Stimulated activated CD4-positive, alpha-beta T cell treated with anti-CD3 and anti-CD28 coated beads, Interleukin-4, amount 100 ng/mL, for 24 hours (primary cell): ENCODE measurements around the gene CDC6.
A peak's percentile ranks its signal among the peaks of the same experiment; 100 is the strongest.

ENCODE experiments used
- DNase-seq: peaks from one replicate; pipeline ENCODE4 v3.0.0-alpha.2; 2020

CDC6 gene

DNA sequence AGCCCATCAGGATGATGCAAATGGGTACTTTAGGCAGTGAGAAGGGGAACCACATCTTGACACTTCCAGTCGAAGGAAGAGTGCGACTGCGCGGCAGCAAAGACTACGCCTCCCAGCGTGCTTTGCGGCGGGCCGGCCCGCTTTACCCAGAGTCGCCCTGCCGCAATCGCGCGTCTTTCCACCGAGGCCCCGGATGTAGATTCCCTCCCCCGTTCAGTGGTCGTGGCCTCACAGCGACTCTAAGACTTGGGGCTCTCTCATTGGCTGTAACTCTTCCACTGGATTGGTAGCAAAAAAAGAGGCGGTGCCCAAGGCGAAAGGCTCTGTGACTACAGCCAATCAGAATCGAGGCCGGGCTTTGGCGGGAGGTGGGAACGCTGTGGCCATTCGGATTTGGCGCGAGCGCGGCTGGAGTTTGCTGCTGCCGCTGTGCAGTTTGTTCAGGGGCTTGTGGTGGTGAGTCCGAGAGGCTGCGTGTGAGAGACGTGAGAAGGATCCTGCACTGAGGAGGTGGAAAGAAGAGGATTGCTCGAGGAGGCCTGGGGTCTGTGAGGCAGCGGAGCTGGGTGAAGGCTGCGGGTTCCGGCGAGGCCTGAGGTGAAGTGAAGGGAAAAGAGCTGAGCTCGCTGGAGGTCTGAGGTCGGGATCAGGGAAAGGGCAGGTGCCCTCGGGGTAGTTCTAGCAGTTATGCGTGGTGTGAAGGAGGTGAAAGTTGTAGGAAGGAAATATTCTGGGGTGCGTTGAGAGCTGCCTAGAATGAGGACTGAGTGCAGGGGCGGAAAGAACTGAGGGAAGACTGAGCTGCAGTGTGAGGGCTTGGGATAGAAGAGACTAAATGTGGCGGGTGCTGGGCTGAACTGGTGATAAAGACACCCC is at the start of gene CDC6:
CDC6 (plus strand) TSS at position 386 of the 876 bp plus-strand sequence. CDS start 1,542 bp downstream, outside the sequence.
- DNase-seq, result peak; percentile 99

GRCh38 chr17:40241252-40241834 is 46.3 kb upstream of the CDC6 start:
- no peak for DNase-seq

DNA sequence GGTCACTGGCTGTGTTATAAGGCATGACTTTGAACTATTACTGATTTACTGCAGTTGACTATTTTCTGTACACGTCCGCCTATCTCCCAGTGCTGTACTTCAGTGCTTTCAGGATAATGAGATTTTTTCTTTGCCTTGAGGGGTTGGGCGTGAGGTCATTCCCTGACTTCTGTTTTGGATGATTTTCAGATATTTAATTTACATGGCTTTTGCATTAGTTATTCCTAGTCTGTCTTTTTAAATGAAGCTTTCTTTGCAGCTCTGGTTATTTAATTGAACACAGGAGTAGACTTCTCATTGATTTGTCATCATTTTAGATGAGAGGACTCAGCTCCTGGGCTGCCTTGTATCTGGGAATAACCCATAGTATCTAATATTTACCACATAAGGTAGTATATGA is 44.9 kb upstream of the CDC6 start:
- DNase-seq, result no peak

DNA sequence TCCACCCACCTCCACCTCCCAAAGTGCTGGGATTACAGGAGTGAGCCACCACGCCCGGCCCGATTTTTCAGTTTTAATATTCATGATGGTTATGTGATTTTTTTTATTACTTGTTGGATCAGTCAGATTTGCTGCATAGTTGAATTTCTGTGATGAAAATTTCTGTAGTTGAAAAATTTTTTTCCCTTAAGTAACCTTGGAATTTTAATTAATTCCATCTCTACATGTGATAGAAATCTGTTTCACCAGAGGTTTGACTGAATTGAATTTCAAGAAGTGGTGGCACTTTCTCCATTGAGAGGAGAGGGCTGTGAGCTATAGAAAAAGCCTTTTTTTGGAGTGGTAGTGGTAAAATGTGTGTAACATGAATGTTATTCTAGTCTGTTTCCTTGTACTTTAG is 43.9 kb upstream of the CDC6 start:
- no peak for DNase-seq

DNA sequence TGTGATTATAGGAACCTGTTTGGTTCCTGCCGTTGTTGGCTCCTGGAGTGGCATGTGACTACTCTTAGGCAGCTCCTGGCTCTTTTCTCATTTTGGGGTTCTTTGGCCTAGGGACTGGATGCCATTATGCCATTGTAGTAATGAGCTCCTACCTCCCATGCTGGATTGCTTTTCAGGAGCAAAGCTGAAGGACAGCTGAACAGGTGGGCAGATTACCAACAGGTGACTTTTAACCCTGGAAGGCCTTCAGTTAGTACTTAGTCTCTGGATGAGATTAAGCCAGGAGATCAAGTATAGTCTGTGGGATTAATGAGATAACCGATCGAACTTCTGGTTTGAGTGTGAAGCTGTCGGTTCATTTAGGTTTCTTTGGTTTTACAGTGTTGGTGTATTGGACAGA is 43.4 kb upstream of the CDC6 start:
- no peak for DNase-seq

- DNase-seq, result no peak
Measured at GRCh38 chr17:40247926-40248495, 39.7 kb upstream of the CDC6 start.

DNA sequence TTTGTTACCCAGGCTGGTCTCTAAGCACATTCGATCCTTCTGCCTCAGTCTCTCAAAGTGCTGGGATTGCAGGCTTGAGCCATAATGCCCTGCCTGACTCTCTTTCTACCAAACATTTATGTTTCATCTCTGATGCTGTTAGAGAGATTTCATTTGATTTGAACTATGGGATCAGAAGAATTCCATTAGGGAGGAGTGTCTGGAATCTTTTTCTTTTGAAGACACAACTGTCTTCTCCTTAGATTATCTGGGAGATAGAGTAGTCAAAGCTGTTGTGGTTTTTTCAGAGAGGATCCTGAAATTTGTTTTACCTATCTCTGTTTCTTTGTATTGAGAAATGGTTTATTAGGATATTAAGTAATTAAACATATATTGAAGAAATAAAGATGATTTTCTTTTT is 39.2 kb upstream of the CDC6 start:
- no peak for DNase-seq

GRCh38 chr17:40251576-40251975 is 36.1 kb upstream of the CDC6 start:
- DNase-seq, result no peak

GRCh38 chr17:40253565-40253964 is 34.1 kb upstream of the CDC6 start:
- DNase-seq, result no peak

- DNase-seq, result no peak
Measured at GRCh38 chr17:40259505-40259904, 28.2 kb upstream of the CDC6 start.

- no peak for DNase-seq
Measured at GRCh38 chr17:40260528-40260927, 27.2 kb upstream of the CDC6 start.

- DNase-seq, result no peak
Measured at GRCh38 chr17:40264458-40265185, 23.1 kb upstream of the CDC6 start.

GRCh38 chr17:40265337-40265736 is 22.3 kb upstream of the CDC6 start:
- DNase-seq, result no peak

GRCh38 chr17:40266882-40267281 is 20.8 kb upstream of the CDC6 start:
- DNase-seq, result no peak

DNA sequence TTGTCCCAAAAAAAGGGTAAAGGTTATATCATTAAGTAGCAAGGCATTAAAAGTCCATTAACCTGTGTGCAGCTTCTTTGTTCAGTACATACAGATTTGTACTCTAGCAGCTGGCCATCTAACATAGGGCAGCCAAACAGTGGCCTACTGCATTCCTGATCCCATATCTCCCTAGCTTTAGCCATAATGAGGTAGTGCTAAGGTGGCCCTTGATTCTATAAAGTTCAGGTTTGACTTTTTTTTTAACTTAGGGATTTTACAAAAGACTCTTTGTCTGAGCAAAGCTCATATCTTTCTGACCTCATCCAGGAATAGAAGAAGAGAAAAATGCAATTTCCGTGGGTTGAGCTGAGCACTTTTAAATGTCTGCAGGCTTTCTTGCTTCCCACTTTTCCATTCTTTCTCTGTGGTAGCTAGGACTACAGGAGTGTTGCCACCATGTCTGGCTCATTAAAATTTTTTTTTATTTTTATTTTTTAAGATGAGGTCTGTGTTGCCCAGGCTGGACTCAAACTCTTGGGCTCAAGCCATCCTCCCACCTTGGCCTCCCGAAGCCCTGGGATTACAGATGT is 19.5 kb upstream of the CDC6 start:
- no peak for DNase-seq

GRCh38 chr17:40278414-40278813 is 9.3 kb upstream of the CDC6 start:
- no peak for DNase-seq

- no peak for DNase-seq
Measured at GRCh38 chr17:40279402-40279801, 8.3 kb upstream of the CDC6 start.

GRCh38 chr17:40281663-40282062 is 6.0 kb upstream of the CDC6 start:
- no peak for DNase-seq

- peak; percentile 30 for DNase-seq
Measured at GRCh38 chr17:40283662-40284061, 4.0 kb upstream of the CDC6 start.

- no peak for DNase-seq
Measured at GRCh38 chr17:40284085-40284713, 3.5 kb upstream of the CDC6 start.

DNA sequence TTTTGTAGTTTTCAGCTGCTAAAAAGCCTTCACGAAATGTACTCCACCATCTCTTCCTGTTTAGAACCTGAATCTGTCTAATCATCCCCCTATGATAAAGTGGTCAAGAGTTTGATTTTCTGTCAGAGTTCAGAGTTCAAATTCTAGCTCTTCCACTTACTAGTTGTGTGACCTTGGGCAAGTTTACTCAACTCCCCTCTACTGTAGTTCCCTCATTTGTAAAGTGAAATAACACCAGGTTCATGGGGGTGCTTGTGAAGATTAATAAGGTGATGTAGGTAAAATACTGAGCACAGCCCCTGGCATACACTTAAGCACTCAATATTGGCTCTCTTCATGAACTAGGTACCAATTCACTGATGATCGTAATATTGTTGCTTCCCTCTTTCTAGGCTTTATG is 1.2 kb upstream of the CDC6 start:
- DNase-seq, result no peak

DNA sequence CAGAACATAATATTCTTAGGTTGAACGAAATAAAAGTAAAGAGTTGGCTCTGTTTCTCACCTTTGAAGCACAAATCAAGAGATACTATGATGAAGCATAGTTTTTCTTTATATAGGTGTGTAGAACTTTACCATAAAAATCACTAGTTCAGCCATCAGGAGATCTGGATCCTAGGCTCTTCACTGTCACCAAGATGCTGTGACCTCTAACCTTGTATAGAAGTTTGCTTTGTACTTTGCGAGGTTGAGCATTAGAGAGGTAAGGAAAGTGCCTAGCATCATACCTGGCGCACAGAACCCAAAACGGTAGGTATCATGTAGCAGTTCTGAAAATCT is 553 bp upstream of the CDC6 start:
- DNase-seq, result no peak
